ENCODE data around the gene UGT1A10.

UGT1A10 gene

GRCh38 chr2:233656443-233656842 is 20.2 kb downstream of the UGT1A10 start:
- DNase-seq, result no peak

- no peak for DNase-seq
Measured at GRCh38 chr2:233658610-233659009, 22.4 kb downstream of the UGT1A10 start.

GRCh38 chr2:233663911-233664310 is 27.7 kb downstream of the UGT1A10 start:
- DNase-seq, result no peak

- DNase-seq, result no peak
Measured at GRCh38 chr2:233668605-233669260, 32.5 kb downstream of the UGT1A10 start.

GRCh38 chr2:233671290-233672161 is 35.3 kb downstream of the UGT1A10 start, which contains the start of gene UGT1A9:
Gene UGT1A9, plus strand, starts transcription at chr2:233671898. Its CDS starts 37 bp downstream, at chr2:233671935.
- no peak for DNase-seq

- DNase-seq, result no peak
Measured at GRCh38 chr2:233672886-233673285, 36.6 kb downstream of the UGT1A10 start.

- no peak for DNase-seq
Measured at GRCh38 chr2:233673896-233674295, 37.6 kb downstream of the UGT1A10 start.

- DNase-seq, result no peak
Measured at GRCh38 chr2:233674314-233674713, 38.1 kb downstream of the UGT1A10 start.

- no peak for DNase-seq
Measured at GRCh38 chr2:233674995-233675394, 38.7 kb downstream of the UGT1A10 start.

- no peak for DNase-seq
Measured at GRCh38 chr2:233676046-233676445, 39.8 kb downstream of the UGT1A10 start.

- no peak for DNase-seq
Measured at GRCh38 chr2:233679196-233679595, 42.9 kb downstream of the UGT1A10 start.

GRCh38 chr2:233680361-233681045 is 44.3 kb downstream of the UGT1A10 start:
- DNase-seq, result no peak

- no peak for DNase-seq
Measured at GRCh38 chr2:233681521-233682099, 45.4 kb downstream of the UGT1A10 start, which contains the start of gene UGT1A7. Gene UGT1A7, plus strand, starts transcription at chr2:233681901. Its CDS starts 37 bp downstream, at chr2:233681938.

- no peak for DNase-seq
Measured at GRCh38 chr2:233684640-233685039, 48.4 kb downstream of the UGT1A10 start.

- DNase-seq, result no peak
Measured at GRCh38 chr2:233686928-233687327, 50.7 kb downstream of the UGT1A10 start.

GRCh38 chr2:233688341-233688740 is 52.1 kb downstream of the UGT1A10 start:
- no peak for DNase-seq

- DNase-seq, result no peak
Measured at GRCh38 chr2:233689031-233689430, 52.8 kb downstream of the UGT1A10 start.

GRCh38 chr2:233689501-233689900 is 53.3 kb downstream of the UGT1A10 start:
- no peak for DNase-seq

- no peak for DNase-seq
Measured at GRCh38 chr2:233690444-233690843, 54.2 kb downstream of the UGT1A10 start.

GRCh38 chr2:233691443-233692433 is 55.5 kb downstream of the UGT1A10 start:
- no peak for DNase-seq

GRCh38 chr2:233692648-233693047 is 56.4 kb downstream of the UGT1A10 start, which contains the start of gene UGT1A6:
Gene UGT1A6, plus strand, starts transcription at chr2:233692890. Its CDS starts 115 bp downstream, at chr2:233693005.
- DNase-seq, result no peak

- DNase-seq, result no peak
Measured at GRCh38 chr2:233693963-233694362, 57.7 kb downstream of the UGT1A10 start.
